Body of pancreas (tissue), 4 donors: ENCODE data around the gene SH3BP4.

Experiments
- POLR2A ChIP-seq, 3 donors: fragments of 450-650 bp; IDR thresholded peaks; one replicate each; pipeline ENCODE4 v1.6.1; 2016; ENCODE audit warnings: antibody characterized with exemption in 3 of 3, mild to moderate bottlenecking in 2 of 3
- TF ChIP-seq, protein P1 (sequence below), 7 experiments: fragments of 450-650 bp in 4 of 7; fragments of 200-600 bp in 3 of 7; sonication (generic) in 3 of 7; IDR thresholded peaks; one replicate each; pipeline ENCODE4 v1.5.1; 2016 to 2019; ENCODE audit warnings: antibody characterized with exemption in 7 of 7

DNA sequence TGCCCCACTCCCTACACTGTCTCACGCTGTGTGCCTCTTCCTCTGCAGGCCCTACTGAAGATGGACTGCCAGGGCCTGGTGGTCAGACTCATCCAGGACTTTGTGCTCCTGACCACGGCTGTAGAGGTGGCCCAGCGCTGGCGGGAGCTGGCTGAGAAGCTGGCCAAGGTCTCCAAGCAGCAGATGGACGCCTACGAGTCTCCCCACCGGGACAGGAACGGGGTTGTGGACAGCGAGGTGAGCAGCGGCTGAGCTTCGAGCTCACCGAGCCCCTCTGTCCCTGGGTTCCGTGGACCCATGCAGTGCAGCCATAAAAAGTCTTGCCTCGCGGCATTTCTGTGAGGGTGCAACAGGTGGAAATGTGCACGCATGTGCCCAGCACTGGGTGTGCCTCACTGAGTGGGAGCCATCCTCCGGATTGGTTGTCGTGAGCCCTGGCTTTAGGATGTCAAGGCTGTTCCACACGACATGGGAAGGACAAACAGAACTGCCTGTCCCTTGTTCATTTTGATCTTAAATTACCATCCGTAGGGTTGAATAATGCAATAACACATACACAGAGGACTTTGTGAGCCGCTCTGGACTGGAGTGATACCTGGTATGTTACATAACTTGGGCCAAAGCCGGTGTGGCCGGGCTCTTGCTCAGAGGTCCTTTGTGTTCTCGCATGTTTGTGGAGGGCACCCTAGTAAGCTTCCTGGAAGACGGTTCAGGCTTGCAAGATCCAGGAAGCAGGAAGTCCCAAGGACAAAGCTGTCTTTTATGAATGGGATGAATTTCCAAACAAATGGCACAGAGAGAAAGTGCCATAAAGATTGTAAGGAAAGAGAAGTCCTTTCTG is 100.9 kb downstream of the SH3BP4 start:
- TF ChIP-seq, protein P1, sequence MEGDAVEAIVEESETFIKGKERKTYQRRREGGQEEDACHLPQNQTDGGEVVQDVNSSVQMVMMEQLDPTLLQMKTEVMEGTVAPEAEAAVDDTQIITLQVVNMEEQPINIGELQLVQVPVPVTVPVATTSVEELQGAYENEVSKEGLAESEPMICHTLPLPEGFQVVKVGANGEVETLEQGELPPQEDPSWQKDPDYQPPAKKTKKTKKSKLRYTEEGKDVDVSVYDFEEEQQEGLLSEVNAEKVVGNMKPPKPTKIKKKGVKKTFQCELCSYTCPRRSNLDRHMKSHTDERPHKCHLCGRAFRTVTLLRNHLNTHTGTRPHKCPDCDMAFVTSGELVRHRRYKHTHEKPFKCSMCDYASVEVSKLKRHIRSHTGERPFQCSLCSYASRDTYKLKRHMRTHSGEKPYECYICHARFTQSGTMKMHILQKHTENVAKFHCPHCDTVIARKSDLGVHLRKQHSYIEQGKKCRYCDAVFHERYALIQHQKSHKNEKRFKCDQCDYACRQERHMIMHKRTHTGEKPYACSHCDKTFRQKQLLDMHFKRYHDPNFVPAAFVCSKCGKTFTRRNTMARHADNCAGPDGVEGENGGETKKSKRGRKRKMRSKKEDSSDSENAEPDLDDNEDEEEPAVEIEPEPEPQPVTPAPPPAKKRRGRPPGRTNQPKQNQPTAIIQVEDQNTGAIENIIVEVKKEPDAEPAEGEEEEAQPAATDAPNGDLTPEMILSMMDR (IDR thresholded peaks at IDR 0.05) = no peak
- no peak for TF ChIP-seq POLR2A (IDR thresholded peaks at IDR 0.05)
